Lower leg skin (tissue), 3 donors: Measurements from ENCODE around the gene C9orf78.

Experiments
- POLR2A ChIP-seq, 2 donors: fragments of 450-650 bp; IDR thresholded peaks; one replicate each; pipeline ENCODE4 v1.6.1; 2016 to 2017; ENCODE audit warnings: antibody characterized with exemption in 2 of 2, mild to moderate bottlenecking in 1 of 2, moderate library complexity in 1 of 2
- TF ChIP-seq, protein P1 (sequence below), 3 donors: fragments of 450-650 bp; IDR thresholded peaks; one replicate each; pipeline ENCODE4 v1.5.1; 2016; ENCODE audit warnings: antibody characterized with exemption in 3 of 3, mild to moderate bottlenecking in 3 of 3, moderate library complexity in 2 of 3

DNA sequence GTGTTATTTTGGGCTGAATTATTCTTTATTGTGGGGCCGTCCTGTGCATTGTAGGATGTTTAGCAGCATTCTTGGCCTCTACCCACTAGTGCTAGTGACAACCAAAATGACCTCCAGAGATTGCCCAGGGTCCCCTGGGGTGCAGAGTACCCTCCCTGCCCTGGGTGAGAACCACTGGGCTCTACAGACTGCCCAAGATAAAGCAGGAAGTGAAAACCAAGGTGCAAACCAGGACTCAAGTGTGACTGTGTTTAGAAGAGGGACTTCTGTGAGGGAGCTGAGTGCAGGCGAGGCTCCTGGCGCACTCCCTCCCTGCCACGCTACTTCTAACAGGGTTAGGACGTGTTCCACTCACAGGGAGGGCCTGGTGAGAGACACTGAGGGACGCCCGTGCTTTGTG, 41.7 kb upstream of the C9orf78 start:
- TF ChIP-seq POLR2A (IDR thresholded peaks at IDR 0.05) = no peak
- TF ChIP-seq, protein P1, sequence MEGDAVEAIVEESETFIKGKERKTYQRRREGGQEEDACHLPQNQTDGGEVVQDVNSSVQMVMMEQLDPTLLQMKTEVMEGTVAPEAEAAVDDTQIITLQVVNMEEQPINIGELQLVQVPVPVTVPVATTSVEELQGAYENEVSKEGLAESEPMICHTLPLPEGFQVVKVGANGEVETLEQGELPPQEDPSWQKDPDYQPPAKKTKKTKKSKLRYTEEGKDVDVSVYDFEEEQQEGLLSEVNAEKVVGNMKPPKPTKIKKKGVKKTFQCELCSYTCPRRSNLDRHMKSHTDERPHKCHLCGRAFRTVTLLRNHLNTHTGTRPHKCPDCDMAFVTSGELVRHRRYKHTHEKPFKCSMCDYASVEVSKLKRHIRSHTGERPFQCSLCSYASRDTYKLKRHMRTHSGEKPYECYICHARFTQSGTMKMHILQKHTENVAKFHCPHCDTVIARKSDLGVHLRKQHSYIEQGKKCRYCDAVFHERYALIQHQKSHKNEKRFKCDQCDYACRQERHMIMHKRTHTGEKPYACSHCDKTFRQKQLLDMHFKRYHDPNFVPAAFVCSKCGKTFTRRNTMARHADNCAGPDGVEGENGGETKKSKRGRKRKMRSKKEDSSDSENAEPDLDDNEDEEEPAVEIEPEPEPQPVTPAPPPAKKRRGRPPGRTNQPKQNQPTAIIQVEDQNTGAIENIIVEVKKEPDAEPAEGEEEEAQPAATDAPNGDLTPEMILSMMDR (IDR thresholded peaks at IDR 0.05) = no peak
